ENCODE data around the gene DCTN1. TPM values are rescaled to one million over a fixed set of nuclear protein-coding genes. Genes with fewer than 3 reads are reported as not detected.

Gene DCTN1
- total RNA-seq, 4 donors from 2014 or later, result 48.2 to 140 (median 95.0) TPM

DNA sequence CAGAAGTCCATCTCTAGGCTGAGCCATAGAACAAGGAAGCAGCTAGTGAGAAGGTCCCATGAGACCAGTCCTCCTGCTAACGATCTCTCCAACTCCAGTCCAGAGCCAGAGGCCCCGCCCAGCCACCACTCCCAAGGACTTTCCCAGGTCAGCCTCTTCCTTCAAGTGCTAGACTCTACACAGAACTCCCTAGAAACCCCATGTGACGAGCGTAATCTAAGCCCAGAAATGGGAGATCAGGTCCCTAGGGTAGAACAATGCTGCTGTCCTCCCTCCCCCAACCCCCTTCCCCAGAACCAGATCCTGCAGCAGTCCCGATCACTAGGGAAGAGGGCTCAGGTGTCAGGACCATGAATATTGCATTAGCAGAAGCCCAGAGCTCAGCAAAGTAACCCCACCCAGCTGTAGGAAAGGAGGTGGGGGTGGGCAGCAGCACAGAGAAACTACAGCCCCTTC, 6.9 kb downstream of the DCTN1 start:
- peak overlapping the region; percentile 58 to 63 for H3K27ac ChIP-seq
- intact Hi-C loops (cut with DNase I; ENCODE audit: low total_unique reads), result no loop called here
- H3K4me1 ChIP-seq, result peaks cover 0 to 5% of the 10 kb centered on the region in 2 donors
- TF ChIP-seq, protein P1, sequence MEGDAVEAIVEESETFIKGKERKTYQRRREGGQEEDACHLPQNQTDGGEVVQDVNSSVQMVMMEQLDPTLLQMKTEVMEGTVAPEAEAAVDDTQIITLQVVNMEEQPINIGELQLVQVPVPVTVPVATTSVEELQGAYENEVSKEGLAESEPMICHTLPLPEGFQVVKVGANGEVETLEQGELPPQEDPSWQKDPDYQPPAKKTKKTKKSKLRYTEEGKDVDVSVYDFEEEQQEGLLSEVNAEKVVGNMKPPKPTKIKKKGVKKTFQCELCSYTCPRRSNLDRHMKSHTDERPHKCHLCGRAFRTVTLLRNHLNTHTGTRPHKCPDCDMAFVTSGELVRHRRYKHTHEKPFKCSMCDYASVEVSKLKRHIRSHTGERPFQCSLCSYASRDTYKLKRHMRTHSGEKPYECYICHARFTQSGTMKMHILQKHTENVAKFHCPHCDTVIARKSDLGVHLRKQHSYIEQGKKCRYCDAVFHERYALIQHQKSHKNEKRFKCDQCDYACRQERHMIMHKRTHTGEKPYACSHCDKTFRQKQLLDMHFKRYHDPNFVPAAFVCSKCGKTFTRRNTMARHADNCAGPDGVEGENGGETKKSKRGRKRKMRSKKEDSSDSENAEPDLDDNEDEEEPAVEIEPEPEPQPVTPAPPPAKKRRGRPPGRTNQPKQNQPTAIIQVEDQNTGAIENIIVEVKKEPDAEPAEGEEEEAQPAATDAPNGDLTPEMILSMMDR (IDR thresholded peaks at IDR 0.05), result no peak
- no peak for TF ChIP-seq POLR2A (IDR thresholded peaks at IDR 0.05)
- DNase-seq, result peak; percentile 28 to 30
- no peak overlapping the region for H3K4me3 ChIP-seq
- no peaks in the 10 kb centered on the region for H3K9me3 ChIP-seq
- no peaks in the 10 kb centered on the region for H3K27me3 ChIP-seq
- no peaks in the 10 kb centered on the region for H3K36me3 ChIP-seq

DNA sequence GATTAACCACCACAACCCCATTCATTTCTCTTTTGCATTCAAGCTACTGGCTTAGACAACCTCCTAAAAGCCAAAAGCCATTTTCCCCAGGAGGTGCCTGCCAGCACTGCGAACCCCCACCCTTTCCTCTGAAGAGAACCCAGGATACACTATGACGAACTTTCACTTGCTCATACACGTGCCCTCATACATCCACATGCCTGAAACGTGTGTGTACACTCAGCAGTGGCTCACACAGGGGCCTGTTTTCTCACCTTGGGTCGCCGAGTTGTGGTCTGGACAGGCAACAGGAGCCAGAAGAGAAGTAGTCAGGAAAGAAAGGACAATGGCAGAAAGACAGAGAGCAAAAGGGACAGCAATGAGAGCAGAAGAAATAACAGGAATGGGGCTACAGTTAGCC, 7.4 kb downstream of the DCTN1 start:
- no peak for DNase-seq
- no peaks in the 10 kb centered on the region for H3K36me3 ChIP-seq
- intact Hi-C loops (cut with DNase I; ENCODE audit: low total_unique reads), result no loop called here

GRCh38 chr2:74371421-74371820, 8.7 kb downstream of the DCTN1 start:
- no peaks in the 10 kb centered on the region for H3K9me3 ChIP-seq
- H3K36me3 ChIP-seq, result no peaks in the 10 kb centered on the region
- H3K4me3 ChIP-seq, result no peak overlapping the region
- peaks cover 0 to 5% of the 10 kb centered on the region in 2 donors for H3K4me1 ChIP-seq
- no peak for DNase-seq
- H3K27me3 ChIP-seq, result no peaks in the 10 kb centered on the region
- intact Hi-C loops (cut with DNase I; ENCODE audit: low total_unique reads), result no loop called here
- TF ChIP-seq, protein P1 (IDR thresholded peaks at IDR 0.05), result no peak
- TF ChIP-seq POLR2A (IDR thresholded peaks at IDR 0.05), result no peak
- H3K27ac ChIP-seq, result no peak overlapping the region

More for the DNA sequence above, 7.4 kb downstream of the DCTN1 start:
- H3K27me3 ChIP-seq, result no peaks in the 10 kb centered on the region
- peak overlapping the region in 1 of 2 donors; percentile 22 for H3K27ac ChIP-seq
- no peaks in the 10 kb centered on the region for H3K9me3 ChIP-seq
- H3K4me3 ChIP-seq, result no peak overlapping the region
- TF ChIP-seq, protein P1 (IDR thresholded peaks at IDR 0.05), result no peak
- TF ChIP-seq POLR2A (IDR thresholded peaks at IDR 0.05), result no peak
- peaks cover 0 to 5% of the 10 kb centered on the region in 2 donors for H3K4me1 ChIP-seq

- Histone ChIP-seq H3K36me3 (no peaks in the 10 kb centered on the region), H3K27ac (no peak overlapping the region), H3K4me1 (peaks cover 0 to 5% of the 10 kb centered on the region in 2 donors), H3K4me3 (no peak overlapping the region), H3K9me3 (no peaks in the 10 kb centered on the region), H3K27me3 (no peaks in the 10 kb centered on the region)
- no peak for DNase-seq
- TF ChIP-seq, protein P1 (IDR thresholded peaks at IDR 0.05), result no peak
- no peak for TF ChIP-seq POLR2A (IDR thresholded peaks at IDR 0.05)
- intact Hi-C loops (cut with DNase I; ENCODE audit: low total_unique reads), result no loop called here
These were observed 10.1 kb downstream of the DCTN1 start for GRCh38 chr2:74369976-74370375.

DNA sequence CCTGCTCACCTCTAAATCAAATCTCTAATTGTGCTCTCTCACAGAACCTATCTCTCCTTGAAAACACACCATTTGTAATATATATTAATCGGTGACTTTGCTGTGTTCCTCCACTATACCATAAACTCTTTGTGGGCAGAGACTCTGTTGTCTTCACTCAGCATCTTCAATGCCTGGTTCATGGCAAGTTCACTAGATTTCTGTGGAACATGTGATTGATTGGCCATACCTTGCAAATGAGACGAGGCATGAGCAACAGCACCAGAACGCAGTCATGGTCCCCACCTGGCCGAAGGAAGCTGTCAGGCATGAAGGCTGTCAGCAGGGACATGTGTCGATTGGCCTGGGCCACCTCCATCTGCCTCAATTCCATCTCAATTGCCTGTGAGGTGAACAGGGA, 11.6 kb downstream of the DCTN1 start:
- no peak for DNase-seq
- Histone ChIP-seq H3K9me3 (no peaks in the 10 kb centered on the region), H3K27me3 (no peaks in the 10 kb centered on the region), H3K36me3 (no peaks in the 10 kb centered on the region), H3K4me1 (no peaks in the 10 kb centered on the region), H3K27ac (no peak overlapping the region), H3K4me3 (no peak overlapping the region)
- intact Hi-C loops (cut with DNase I; ENCODE audit: low total_unique reads), result no loop called here
- TF ChIP-seq POLR2A (IDR thresholded peaks at IDR 0.05), result no peak

DNA sequence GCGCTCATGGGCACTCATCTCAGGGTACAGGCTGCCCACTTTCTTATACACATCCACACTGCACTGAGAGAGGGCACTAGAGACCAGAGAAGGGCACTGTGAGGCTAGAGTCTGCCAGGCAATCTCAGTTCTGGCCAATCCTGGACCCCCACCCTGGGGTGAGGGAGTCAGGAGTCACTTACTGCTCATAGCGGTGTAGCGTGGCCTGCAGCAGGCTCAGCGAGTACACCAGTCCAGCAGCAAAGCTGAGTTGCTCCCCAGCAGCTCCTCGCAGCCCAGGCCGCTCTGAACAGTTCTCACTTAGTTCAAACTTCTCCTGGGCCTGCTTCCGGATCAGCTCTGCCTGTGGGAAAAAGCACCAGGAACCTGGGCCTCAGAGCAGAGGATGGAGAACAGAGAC, 12.3 kb downstream of the DCTN1 start:
- intact Hi-C loops (cut with DNase I; ENCODE audit: low total_unique reads), result no loop called here
- H3K27ac ChIP-seq, result no peak overlapping the region
- DNase-seq, result no peak
- no peaks in the 10 kb centered on the region for H3K4me1 ChIP-seq
- no peak overlapping the region for H3K4me3 ChIP-seq
- H3K27me3 ChIP-seq, result no peaks in the 10 kb centered on the region
- H3K9me3 ChIP-seq, result no peaks in the 10 kb centered on the region
- TF ChIP-seq, protein P1 (IDR thresholded peaks at IDR 0.05), result no peak
- TF ChIP-seq POLR2A (IDR thresholded peaks at IDR 0.05), result no peak
- no peaks in the 10 kb centered on the region for H3K36me3 ChIP-seq

All from uterus (tissue), 4 donors.